Measurements from ENCODE around the gene GPSM3.
"Not testable (repeated sequence)": the region's sequence is repeated elsewhere in the genome, so short reads cannot be mapped to it uniquely, and the experiment has no call there.

DNA sequence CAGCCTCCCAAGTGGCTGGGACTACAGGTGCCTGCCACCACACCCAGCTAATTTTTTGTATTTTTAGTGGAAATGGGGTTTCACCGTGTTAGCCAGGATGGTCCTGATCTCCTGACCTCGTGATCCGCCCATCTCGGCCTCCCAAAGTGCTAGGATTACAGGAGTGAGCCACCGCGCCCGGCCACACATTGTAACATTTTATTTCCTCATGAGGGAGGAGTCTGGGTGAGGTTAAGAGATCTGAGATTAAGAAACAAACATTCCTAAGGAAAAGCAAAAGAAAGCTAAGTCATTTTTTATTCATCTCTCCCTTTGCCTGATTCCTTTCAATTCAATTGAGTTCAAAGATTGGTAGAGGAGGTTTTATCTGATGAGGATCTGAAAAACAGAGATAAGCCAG, 48.2 kb downstream of the GPSM3 start:
- TF ChIP-seq, protein P1, sequence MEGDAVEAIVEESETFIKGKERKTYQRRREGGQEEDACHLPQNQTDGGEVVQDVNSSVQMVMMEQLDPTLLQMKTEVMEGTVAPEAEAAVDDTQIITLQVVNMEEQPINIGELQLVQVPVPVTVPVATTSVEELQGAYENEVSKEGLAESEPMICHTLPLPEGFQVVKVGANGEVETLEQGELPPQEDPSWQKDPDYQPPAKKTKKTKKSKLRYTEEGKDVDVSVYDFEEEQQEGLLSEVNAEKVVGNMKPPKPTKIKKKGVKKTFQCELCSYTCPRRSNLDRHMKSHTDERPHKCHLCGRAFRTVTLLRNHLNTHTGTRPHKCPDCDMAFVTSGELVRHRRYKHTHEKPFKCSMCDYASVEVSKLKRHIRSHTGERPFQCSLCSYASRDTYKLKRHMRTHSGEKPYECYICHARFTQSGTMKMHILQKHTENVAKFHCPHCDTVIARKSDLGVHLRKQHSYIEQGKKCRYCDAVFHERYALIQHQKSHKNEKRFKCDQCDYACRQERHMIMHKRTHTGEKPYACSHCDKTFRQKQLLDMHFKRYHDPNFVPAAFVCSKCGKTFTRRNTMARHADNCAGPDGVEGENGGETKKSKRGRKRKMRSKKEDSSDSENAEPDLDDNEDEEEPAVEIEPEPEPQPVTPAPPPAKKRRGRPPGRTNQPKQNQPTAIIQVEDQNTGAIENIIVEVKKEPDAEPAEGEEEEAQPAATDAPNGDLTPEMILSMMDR (IDR thresholded peaks at IDR 0.05) = not testable (repeated sequence)
- TF ChIP-seq POLR2A, EP300 (IDR thresholded peaks at IDR 0.05): not testable (repeated sequence)
- TF ChIP-seq POLR2AphosphoS5 (IDR thresholded peaks at IDR 0.05) = peak in 1 of 3 donors; percentile 9
